HG03457 (cell line): ENCODE results near the gene C19orf38.
"Not testable (repeated sequence)": the region's sequence is repeated elsewhere in the genome, so short reads cannot be mapped to it uniquely, and the experiment has no call there.

Source experiments
- ATAC-seq: cut with Tn5 transposase; IDR thresholded peaks from one replicate; pipeline ENCODE4 v1.9.1; 2021; ENCODE audit warnings: moderate number of reproducible peaks; ENCODE audit not compliant: unreplicated experiment

The C19orf38 gene

DNA sequence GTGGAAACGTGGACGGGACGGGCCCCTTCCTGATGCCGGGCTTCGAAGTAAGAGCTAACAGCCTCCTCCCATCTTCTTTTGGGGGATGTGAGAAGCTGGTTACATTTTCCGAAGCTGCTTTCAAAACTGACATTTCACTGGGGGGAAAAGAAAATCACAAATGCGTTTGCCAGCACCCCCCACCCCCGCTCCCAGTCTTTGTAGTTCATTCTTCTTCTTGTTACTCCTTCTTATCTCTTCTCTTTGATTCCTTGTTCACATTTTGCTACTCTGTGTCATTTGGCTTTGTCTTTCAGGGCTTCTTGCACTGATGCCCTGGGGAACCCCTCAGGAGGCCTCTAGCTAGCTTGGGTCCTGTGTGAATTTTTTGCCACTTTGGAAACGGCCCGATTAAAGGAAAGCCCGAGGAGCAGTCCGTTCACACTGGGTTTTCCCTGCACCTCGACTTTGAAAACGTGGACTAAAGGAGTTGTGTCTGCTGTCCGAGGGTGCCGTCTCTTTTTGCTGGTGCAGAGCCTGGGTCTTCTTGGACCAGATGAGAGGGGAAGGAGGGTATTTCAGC, 24.4 kb downstream of the C19orf38 start:
- no peak for ATAC-seq

DNA sequence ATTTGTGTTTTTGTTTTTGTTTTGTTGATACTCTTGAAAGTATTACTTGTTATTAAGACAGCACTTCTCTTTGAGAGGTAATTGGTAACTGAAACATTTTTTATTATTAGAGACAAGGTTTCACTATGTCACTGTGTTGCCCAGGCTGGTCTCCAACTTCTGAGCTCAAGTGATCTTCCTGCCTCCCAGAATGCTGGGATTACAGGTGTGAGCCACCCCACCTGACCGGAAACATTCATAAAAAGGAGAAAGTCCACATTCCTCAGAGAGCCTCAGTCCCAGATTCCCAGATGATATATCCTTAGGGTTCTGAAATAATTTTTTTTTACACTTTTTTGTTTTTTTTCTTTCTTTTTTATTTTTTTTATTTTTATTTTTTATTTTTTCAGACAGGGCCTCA, 25.8 kb downstream of the C19orf38 start:
- no peak for ATAC-seq

DNA sequence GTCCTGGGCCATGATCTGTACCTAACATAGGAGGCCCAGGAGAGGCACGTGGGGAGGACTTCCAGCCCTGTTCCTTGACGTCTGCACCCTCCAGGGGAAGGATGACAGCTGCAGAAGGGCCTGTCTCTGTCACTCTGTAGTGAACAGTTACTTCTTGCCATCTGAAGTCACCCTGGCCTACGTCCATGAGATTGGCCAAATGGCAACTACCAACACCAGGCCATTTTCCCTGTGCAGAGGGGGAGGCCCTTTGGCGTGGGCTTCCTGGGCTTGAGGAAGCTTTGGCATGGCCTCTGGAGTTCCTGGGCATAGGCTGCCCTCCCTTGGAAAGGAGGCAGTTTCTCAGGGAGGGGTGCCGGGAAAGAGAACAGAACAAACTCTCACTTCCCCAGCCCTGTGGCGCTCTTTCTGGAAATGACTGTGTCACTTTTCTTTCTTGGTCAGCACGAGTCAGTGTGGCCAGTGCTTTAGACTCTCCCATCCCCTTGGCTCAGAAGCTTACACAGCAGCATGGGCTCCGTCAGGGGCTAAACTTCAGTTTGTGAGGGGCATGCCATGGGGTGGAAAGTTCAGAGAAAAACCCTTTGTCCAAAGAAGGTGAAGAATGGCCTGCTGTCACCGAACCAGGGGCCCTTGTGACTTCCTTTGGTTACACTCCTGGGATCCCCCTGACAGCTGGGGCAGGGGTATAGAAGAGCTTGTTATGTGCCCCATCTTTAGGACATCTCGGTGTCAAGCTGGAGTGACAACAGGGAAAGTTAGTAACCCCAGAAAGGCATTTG, 28.4 kb downstream of the C19orf38 start:
- no peak for ATAC-seq

DNA sequence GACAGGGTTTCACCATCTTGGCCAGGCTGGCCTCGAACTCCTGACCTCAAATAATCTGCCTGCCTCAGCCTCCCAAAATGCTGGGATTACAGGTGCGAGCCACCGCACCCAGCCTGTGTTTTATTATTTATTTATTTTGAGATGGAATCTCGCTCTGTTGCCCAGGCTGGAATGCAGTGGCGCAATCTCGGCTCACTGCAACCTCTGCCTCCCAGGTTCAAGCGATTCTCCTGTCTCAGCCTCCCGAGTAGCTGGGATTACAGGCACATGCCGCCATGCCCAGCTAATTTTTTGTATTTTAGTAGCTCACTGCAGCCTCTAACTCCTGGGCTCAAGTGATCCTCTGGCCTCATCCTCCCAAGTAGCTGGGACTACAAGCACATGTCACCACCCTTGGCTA, 29.4 kb downstream of the C19orf38 start:
- ATAC-seq, result not testable (repeated sequence)

DNA sequence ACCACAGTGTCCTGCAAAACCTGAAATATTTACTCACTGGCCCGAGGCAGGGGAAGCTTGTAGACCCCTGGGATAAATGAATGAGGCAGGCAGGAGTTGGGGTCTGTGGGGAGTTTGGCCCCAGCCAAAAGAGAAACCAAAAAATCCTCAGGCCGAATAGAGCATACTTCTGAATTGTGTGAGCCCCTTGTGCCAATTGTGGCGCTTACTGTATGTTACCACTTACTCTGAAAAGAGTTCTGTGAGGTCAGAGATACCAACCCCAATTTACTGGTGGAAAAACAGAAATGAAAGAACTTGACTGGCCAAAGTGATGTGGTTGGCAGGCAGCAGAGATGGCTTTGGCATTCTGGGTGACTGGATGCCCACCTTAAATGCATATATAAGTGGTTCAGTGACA, 30.0 kb downstream of the C19orf38 start:
- no peak for ATAC-seq

DNA sequence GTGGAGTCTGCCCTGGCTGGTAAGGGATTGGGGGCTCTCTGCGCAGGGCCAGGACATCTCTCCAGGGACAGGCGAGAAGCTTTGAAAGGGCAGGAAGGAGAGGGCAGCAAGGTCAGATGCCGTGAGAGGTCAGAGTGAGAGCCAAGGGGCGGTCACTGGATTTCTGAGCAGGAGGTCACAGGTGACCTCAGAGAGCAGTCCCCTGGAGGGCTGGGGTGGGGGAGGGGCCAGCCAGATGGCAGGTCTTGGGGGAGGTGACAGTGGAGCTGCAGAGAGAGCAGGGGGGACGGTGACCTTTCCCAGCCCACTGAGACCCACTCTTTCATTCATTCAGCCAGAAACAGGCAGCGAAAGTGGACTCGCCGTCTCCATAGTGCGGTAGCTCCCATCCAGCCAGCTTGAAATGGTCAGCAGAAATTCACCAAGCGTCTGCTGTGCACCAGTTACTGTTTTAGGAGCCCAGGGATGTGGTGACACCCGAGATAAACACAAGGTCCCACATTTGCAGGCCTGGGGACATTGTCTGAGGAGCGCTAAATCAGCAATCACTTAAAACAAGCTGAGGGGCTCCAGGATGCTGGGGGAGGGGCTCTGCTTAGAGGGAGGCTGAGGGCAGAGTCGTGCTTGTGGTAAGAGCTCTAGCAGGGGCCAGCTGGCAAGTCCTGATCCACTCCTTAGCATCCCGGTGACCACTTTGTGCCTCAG, 33.3 kb downstream of the C19orf38 start:
- no peak for ATAC-seq

DNA sequence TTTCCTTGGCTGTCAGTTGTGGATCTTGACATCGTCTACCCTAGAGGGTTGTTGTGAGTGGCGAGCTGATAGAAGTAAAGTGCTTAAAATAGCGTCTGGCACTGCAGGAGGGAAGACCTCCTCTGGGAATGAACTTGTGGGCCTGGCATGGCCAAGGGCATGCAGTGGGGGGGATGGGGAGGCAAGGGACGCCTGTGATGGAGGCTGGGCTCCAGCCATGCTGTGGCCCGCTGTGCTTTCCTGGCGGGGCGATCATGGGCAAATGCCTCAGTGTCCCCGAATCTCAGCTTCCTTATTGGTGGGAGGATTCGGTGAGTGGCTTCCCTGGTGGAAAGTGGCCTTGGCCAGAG, 33.9 kb downstream of the C19orf38 start:
- no peak for ATAC-seq

DNA sequence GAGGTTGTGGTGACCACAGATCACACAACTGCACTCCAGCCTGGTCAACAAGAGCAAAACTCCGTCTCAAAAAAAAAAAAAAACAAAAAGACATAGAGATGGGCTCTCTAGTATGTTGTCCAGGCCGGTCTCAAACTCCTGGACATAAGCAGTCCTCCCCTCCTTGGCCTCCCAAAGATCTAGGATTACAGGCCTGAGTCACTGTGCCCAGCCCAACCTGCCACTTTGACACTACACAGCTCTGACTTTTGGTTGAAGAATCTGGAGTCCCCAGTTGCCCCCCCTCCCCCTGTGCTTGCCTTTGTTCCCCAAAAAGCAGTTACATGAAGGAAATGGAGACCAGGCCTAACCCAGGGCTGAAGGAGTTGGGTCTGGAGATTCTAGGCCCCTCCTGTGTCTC, 36.1 kb downstream of the C19orf38 start:
- no peak for ATAC-seq

DNA sequence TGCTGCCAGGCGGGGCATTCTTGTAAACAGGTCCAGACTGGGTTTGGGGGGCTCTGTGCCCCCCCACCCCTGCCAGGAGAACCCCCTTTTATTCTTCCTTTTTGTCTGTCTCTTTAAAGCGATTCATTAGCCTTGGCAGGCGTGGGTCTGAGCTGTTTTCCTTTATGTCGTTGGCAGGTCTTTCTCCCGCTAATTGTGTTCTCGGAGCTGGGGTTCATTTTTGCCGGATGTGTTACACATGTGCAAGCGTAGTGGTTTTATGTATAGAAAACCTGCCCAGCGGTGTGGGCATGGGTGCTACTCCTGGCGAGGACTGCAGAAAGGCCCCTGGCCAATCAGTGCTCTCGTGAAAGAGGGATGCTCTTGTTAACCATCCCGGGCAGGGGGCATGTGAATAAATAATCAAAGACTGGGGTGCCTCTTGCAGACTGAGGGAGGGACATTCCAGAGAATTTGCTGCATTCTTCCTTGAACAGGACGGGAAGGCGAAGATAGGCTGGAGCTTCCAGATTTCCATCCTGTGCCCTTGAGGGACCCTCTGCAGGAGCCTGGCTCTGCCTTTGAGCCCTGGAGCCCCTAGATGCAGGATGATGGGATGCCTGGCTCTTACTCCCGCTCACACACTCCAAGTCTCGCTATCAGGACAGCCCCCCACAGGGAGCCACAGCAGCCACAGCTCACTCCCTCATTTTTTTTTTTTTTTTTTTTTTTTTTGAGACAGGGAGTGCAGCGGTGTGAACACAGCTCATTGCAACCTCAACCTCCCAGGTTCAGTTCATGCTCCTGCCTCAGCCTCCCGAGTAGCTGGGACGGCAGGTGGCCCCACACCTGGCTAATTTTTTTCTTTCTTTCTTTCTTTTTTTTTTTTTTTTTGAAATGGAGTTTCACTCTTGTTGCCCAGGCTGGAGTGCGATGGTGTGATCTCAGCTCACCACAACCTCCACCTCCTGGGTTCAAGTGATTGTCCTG, 37.3 kb downstream of the C19orf38 start:
- ATAC-seq, result no peak

DNA sequence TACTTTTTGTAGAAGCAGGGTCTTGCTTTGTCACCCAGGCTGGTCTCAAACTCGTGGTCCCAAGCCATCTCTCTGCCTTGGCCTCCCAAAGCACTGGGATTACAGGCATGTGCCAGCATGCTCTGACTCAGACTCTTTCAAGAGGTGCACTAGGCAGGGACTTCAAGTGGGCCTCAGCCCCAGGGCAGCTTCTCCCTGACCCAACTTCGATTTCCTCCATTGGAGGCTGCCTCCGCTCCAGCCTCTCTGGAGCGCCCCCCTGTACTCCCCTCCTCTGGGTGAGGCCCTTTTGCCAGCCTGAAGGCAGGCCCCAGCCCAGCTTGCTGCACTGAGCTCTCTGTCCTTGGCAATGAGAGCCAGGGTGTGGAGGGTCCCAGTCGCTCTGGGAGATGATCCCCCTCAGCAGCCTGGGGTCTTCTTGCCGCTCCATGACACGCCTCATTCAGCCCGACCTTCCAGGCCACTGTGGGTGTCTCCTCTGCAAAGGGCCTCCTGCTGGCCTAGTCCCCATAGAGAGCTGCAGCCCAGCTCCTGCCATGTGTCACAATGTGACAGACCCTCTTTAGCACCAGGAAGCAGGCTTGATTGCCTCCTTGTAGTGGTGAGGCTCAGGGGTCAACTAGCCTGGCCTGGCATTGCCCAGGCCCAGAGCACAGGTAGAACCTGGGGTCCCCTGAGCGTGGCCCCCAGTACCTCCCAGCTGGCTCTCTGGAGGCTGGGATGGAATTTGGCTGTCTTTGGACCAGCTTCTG, 39.6 kb downstream of the C19orf38 start:
- ATAC-seq, result no peak

DNA sequence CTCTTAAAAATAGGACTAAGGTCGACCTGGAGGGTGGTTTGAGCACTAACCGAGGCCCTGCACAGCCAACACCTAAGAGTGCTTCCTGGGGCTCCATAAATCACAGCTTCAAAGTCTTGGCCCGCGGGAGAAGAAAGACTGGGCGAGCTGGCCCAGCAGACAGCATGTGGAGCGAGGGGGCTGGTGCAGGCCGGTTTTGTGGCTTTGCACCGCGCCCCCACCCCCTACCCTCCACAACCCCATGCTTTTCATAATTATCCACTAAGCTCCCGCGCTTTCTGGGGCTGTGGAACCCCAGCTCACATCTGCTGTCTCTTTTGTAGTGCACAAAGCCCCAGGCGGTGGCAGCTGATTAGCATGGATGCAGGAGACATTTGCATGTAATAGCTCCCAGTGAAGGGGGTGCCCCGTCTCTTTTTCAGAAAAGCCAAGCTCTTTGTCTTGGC, 40.2 kb downstream of the C19orf38 start:
- ATAC-seq, result no peak

DNA sequence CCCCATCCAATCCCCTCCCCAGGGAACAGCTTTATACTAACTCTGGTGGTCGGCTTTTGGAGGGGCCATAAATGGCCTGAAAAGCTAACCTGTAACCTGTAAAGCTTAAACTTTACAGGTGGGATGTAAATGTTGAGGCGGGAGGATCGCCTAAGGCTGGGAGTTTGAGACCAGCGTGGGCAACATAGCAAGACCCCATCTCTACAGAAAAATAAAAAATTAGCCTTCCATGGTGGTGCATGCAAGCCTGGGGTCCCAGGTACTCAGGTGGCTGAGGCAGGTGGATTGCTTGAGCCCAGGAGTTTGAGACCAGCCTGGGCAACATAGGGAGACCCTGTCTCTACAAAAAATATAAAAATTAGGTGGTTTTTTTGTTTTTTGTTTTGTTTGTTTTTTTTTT, 41.7 kb downstream of the C19orf38 start:
- no peak for ATAC-seq

DNA sequence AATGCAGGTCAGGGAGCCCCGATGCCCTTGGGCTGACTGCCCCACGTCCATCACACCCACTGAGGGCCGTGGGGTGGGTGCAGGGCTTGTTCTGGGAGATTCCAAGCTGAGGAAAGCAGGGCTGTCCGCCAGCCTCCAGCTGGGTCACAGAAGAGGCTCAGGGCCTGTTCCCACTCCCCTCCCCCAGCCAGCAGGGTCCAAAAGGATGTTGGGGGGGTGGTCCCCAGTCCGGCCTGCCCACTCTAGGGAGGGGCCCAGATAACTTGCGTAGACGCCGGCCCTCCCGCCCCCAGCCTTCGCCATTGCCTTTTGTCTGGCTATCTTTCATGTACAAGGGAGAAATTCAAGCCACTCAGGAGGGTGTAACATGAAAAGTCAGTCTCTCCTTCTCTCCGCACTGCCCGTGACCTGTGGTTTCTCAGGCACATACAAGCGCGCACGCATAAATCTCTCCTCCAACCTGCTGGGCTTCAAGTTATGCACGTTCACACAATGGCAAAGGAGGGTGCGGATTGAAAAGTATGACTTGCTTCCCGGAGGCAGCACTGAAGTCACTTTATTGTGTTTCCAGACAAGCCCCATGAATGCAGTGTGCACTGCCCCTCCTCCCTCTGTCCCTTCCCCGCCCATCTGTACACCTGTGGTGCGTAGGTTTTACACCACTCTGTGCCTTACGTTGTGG, 43.3 kb downstream of the C19orf38 start:
- no peak for ATAC-seq

DNA sequence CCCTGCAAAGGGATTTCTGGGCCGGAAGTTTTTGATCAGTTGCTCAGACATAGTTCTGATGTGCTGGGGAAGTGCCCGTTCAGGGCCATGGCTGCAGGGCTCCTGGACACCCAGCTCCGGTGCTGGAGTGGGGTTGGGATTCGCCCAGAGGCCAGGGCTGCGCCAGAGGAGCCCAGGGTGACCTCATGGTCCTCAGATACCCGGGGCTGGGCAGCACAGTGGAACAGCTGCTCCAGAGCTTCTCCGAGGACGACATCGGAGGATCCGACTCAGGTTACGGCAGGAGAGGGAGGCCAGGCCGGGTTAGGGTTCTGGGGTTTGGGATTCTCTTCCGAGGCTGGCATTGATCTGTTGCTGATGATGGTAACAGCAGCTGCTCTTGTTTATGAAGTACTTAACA, 44.0 kb downstream of the C19orf38 start:
- no peak for ATAC-seq

DNA sequence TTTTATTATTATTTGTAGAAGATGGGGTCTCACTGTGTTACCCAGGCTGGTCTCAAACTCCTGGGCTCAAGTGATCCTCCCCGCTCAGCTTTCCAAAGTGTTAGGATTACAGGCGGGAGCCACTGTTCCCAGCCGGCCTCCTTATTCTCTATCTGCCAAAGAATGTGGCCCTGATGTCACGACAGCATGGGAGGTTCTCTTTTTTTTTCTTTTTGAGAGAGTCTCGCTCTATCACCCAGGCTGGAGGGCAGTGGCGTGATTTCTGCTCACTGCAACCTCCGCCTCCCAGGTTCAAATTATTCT, 46.6 kb downstream of the C19orf38 start:
- ATAC-seq, result no peak

DNA sequence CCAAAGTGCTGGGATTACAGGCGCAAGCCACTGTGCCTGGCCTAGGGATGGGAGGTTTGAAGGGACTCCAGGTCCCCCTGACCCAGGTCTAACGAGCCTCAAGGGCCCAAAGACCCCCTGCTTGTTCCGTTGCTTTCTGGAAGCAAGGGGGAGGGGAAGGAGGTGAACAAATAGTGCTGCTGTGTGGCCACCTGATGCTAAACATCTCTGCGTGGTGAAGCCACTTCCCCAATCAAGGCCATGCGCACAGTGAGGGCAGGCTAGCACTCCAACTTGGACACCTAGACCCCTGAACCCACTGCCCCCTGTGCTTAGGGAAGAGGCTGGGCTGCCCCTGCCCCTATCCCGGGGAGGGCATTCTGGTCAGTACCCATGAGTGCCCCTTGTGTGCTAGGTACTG, 47.1 kb downstream of the C19orf38 start:
- ATAC-seq, result no peak

DNA sequence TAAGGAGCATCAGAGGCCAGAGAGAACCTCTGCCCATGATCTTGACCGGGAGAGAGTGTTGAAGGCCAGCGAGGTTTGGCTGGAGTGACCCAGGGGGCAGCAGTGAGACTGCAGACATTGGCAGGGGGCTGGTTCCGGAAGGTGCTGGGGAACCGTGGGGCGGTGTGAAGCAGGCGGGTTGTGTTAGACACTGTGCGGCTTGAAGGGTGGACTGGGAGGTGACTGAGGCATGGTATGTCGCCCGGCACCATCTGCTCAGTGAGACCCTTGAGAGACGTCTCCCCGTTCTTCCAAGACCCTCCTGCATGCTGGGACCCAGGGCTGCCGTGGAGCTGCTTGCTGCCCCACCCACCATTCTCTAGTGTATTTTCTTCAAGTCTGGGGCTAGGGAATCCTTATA, 47.7 kb downstream of the C19orf38 start:
- no peak for ATAC-seq

DNA sequence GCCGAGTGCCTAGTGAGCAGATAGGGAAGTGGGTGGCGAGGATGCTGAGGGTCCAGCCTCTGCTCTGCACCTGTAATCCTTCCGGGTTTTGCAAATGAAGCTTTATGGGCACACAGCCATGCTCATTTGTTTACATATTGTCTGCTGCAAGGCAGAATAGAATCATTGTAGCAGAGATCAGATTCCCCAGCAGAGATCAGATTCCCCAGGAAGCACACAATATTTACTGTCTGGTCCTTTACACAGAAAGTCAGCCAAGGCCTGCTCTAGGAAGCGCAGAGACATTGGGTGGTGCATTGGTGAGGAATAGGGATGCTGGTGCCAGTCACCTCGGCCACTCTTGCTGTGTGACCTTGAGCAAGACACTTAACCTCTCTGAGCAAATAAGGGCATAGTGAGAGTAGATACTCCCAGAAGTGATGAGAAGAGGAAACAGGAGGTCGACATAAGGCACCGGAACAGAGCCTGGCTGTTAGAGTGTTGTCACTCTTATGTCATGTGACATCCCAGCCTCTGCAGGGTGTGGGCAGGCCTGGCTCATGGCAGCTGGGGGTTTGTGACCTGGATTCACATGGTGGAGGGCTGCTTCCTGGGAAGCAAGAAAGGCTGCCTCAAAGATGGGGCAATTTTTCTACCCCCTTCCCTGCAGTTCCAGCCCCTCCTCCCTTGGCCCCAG, 48.8 kb downstream of the C19orf38 start:
- ATAC-seq, result no peak

DNA sequence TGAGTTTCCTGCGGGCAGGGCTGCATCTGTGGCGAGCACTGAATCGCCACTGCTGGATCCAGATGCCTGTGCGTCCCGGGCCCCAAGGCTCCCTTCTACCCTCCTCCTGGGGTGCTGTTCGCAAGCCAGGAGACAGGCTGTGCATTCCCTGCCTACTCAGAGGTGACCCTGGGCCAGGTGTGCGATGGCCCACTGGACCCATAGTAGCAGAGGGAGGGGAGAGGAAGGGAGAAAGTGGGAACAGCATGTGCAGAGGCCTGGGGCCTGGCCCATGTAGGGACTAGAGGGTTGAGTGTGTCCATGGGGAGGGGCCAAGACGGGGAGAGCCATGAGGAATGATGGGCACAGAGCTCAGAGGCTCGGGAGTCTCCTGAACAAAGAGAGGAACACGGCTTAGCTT, 50.4 kb downstream of the C19orf38 start:
- ATAC-seq, result no peak
